ENCODE data around the gene PDZD4.
A peak's percentile ranks its signal among the peaks of the same experiment; 100 is the strongest.
"Not testable (repeated sequence)": the region's sequence is repeated elsewhere in the genome, so short reads cannot be mapped to it uniquely, and the experiment has no call there.

The PDZD4 gene

GRCh38 chrX:153818571-153819383 is 11.6 kb downstream of the PDZD4 start:
- DNase-seq (ENCODE audit: insufficient read length), result peak; percentile 57
- no peak for FAIRE-seq
- no peak for TF ChIP-seq POLR2AphosphoS5 (IDR thresholded peaks at IDR 0.05; ENCODE audit: low read depth, low read length)
- no peak for TF ChIP-seq POLR2A (IDR thresholded peaks at IDR 0.05; ENCODE audit: low read depth, low read length)
- no peak for TF ChIP-seq TAF1 (IDR thresholded peaks at IDR 0.05; ENCODE audit: borderline replicate concordance, low read depth, low read length)

- DNase-seq (ENCODE audit: insufficient read length); FAIRE-seq: not testable (repeated sequence)
Observed at GRCh38 chrX:153818064-153818463, 12.3 kb downstream of the PDZD4 start.

- FAIRE-seq (no peak), DNase-seq (ENCODE audit: insufficient read length) (peak; percentile 8)
- no peak for TF ChIP-seq POLR2A (IDR thresholded peaks at IDR 0.05; ENCODE audit: low read depth, low read length)
- no peak for TF ChIP-seq POLR2AphosphoS5 (IDR thresholded peaks at IDR 0.05; ENCODE audit: low read depth, low read length)
- no peak for TF ChIP-seq TAF1 (IDR thresholded peaks at IDR 0.05; ENCODE audit: borderline replicate concordance, low read depth, low read length)
Observed at GRCh38 chrX:153816831-153817690, 13.3 kb downstream of the PDZD4 start.

- TF ChIP-seq TAF1 (IDR thresholded peaks at IDR 0.05; ENCODE audit: borderline replicate concordance, low read depth, low read length), result no peak
- TF ChIP-seq POLR2A (IDR thresholded peaks at IDR 0.05; ENCODE audit: low read depth, low read length), result no peak
- TF ChIP-seq POLR2AphosphoS5 (IDR thresholded peaks at IDR 0.05; ENCODE audit: low read depth, low read length), result no peak
- no peak for FAIRE-seq
- DNase-seq (ENCODE audit: insufficient read length), result no peak
Observed at GRCh38 chrX:153814591-153815315, 15.6 kb downstream of the PDZD4 start.

- TF ChIP-seq TAF1 (IDR thresholded peaks at IDR 0.05; ENCODE audit: borderline replicate concordance, low read depth, low read length), result no peak
- no peak for TF ChIP-seq POLR2A (IDR thresholded peaks at IDR 0.05; ENCODE audit: low read depth, low read length)
- no peak for TF ChIP-seq POLR2AphosphoS5 (IDR thresholded peaks at IDR 0.05; ENCODE audit: low read depth, low read length)
- no peak for DNase-seq (ENCODE audit: insufficient read length)
- FAIRE-seq, result no peak
Observed at GRCh38 chrX:153813161-153813560, 17.2 kb downstream of the PDZD4 start.

- no peak for DNase-seq (ENCODE audit: insufficient read length)
- no peak for TF ChIP-seq POLR2A (IDR thresholded peaks at IDR 0.05; ENCODE audit: low read depth, low read length)
- no peak for TF ChIP-seq POLR2AphosphoS5 (IDR thresholded peaks at IDR 0.05; ENCODE audit: low read depth, low read length)
- no peak for TF ChIP-seq TAF1 (IDR thresholded peaks at IDR 0.05; ENCODE audit: borderline replicate concordance, low read depth, low read length)
- no peak for FAIRE-seq
Observed at GRCh38 chrX:153812220-153812619, 18.1 kb downstream of the PDZD4 start.

- no peak for TF ChIP-seq TAF1 (IDR thresholded peaks at IDR 0.05; ENCODE audit: borderline replicate concordance, low read depth, low read length)
- no peak for TF ChIP-seq POLR2AphosphoS5 (IDR thresholded peaks at IDR 0.05; ENCODE audit: low read depth, low read length)
- no peak for TF ChIP-seq POLR2A (IDR thresholded peaks at IDR 0.05; ENCODE audit: low read depth, low read length)
- DNase-seq (ENCODE audit: insufficient read length), result no peak
- FAIRE-seq, result no peak
Observed at GRCh38 chrX:153807976-153808375, 22.4 kb downstream of the PDZD4 start.

- no peak for DNase-seq (ENCODE audit: insufficient read length)
- no peak for FAIRE-seq
- TF ChIP-seq POLR2A (IDR thresholded peaks at IDR 0.05; ENCODE audit: low read depth, low read length), result no peak
- TF ChIP-seq POLR2AphosphoS5 (IDR thresholded peaks at IDR 0.05; ENCODE audit: low read depth, low read length), result no peak
- TF ChIP-seq TAF1 (IDR thresholded peaks at IDR 0.05; ENCODE audit: borderline replicate concordance, low read depth, low read length), result no peak
Observed at GRCh38 chrX:153806999-153807575, 23.3 kb downstream of the PDZD4 start.

GRCh38 chrX:153805436-153805835 is 24.9 kb downstream of the PDZD4 start:
- no peak for FAIRE-seq
- DNase-seq (ENCODE audit: insufficient read length), result no peak
- TF ChIP-seq TAF1 (IDR thresholded peaks at IDR 0.05; ENCODE audit: borderline replicate concordance, low read depth, low read length) (no peak), POLR2A (IDR thresholded peaks at IDR 0.05; ENCODE audit: low read depth, low read length) (no peak), POLR2AphosphoS5 (IDR thresholded peaks at IDR 0.05; ENCODE audit: low read depth, low read length) (no peak)

GRCh38 chrX:153804621-153805020 is 25.7 kb downstream of the PDZD4 start:
- FAIRE-seq (no peak), DNase-seq (ENCODE audit: insufficient read length) (no peak)
- no peak for TF ChIP-seq POLR2AphosphoS5 (IDR thresholded peaks at IDR 0.05; ENCODE audit: low read depth, low read length)
- TF ChIP-seq TAF1 (IDR thresholded peaks at IDR 0.05; ENCODE audit: borderline replicate concordance, low read depth, low read length), result no peak
- TF ChIP-seq POLR2A (IDR thresholded peaks at IDR 0.05; ENCODE audit: low read depth, low read length), result no peak

- no peak for FAIRE-seq
- TF ChIP-seq POLR2A (IDR thresholded peaks at IDR 0.05; ENCODE audit: low read depth, low read length), result no peak
- no peak for TF ChIP-seq TAF1 (IDR thresholded peaks at IDR 0.05; ENCODE audit: borderline replicate concordance, low read depth, low read length)
- no peak for TF ChIP-seq POLR2AphosphoS5 (IDR thresholded peaks at IDR 0.05; ENCODE audit: low read depth, low read length)
Observed at GRCh38 chrX:153804100-153804595, 26.2 kb downstream of the PDZD4 start.

More at GRCh38 chrX:153804100-153804595, 26.2 kb downstream of the PDZD4 start:
- DNase-seq (ENCODE audit: insufficient read length), result no peak

Measured in GM12892 (cell line).